ENCODE results near the gene NTM. TPM values are rescaled to one million over a fixed set of nuclear protein-coding genes. Genes with fewer than 3 reads are reported as not detected.
A peak's percentile ranks its signal among the peaks of the same experiment; 100 is the strongest.

Gene NTM
- total and polyA plus RNA-seq, 9 donors, result 8.5 to 37.1 (median 22.6) TPM

DNA sequence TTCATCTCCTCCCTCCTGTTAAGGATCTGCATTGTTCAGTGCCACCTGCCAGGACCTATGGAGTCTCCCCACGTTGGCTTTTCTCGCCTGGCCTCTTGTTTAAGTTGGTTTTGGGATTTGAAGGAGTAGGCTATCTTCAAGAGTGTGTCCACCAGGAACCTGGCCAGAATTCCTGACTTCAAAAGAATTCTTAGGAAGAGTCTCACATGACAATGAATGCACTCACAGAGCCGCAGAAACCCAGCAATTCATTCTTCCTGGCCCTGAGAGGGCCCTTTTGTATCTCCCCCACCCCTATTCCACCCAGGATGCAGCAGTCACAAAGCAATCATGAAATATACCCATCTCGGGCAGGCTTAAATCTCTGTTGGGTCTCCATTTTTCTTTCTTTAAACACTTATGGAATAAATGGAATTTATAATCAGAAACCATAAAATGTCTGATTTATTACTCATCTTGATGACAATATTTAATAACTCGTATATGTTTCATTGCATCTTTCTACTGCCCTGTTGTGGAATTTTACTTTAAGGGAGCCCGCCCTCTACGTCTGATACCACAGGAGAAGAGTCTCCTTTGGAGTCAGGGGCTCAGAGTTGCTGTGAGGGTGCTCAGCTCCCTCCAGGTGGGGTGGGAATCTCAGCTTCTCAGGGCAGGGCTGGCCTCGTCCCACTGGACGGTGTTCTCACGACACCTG lies 507.0 kb downstream of the NTM start:
- Histone ChIP-seq H3K27me3 (ENCODE audit: control insufficient read depth, insufficient read depth, low read length) (peaks cover 2% of the 10 kb centered on the region), H3K27ac (ENCODE audit: low read length) (no peak overlapping the region), H3K9me3 (replicated peaks; ENCODE audit: control insufficient read depth, low read depth, low read length) (no peaks in the 10 kb centered on the region), H3K4me3 (ENCODE audit: low read length) (no peak overlapping the region), H3K4me1 (ENCODE audit: control insufficient read depth, insufficient read depth, low read length) (no peaks in the 10 kb centered on the region), H3K36me3 (ENCODE audit: control insufficient read depth, insufficient read depth, low read length) (no peaks in the 10 kb centered on the region)
- no peak for DNase-seq
- WGBS (ENCODE audit: insufficient coverage), result 73% methylated on average over 8 of the region's 10 CpGs

- DNase-seq, result no peak
- no peaks in the 10 kb centered on the region for H3K9me3 ChIP-seq (replicated peaks; ENCODE audit: control insufficient read depth, low read depth, low read length)
- H3K27me3 ChIP-seq (ENCODE audit: control insufficient read depth, insufficient read depth, low read length), result peaks cover 2% of the 10 kb centered on the region
- no peak overlapping the region for H3K4me3 ChIP-seq (ENCODE audit: low read length)
- WGBS (ENCODE audit: insufficient coverage), result 53% methylated on average over 2 of the region's 3 CpGs
- no peaks in the 10 kb centered on the region for H3K36me3 ChIP-seq (ENCODE audit: control insufficient read depth, insufficient read depth, low read length)
- H3K27ac ChIP-seq (ENCODE audit: low read length), result no peak overlapping the region
- no peaks in the 10 kb centered on the region for H3K4me1 ChIP-seq (ENCODE audit: control insufficient read depth, insufficient read depth, low read length)
Measured at GRCh38 chr11:131880316-131880715, 509.9 kb downstream of the NTM start.

DNA sequence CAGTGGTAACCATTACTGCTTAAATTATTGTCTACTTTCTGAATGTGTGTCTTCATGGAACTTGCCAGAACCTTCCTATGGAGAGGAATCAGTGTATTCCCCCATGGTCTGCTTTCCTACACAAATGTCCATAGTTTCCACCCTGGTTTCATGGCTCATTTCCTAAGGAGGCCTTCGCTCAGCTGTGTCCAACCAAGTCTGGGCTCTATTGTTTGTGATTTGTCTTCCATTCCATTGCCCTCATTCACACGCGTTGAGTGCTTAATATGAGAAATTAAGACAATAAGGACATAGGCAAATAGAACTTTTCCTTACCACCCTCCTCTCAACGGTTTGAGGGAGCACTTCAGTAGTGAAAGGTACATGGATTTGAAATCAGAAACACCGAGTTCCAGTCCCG lies 510.6 kb downstream of the NTM start:
- Histone ChIP-seq H3K27ac (ENCODE audit: low read length) (no peak overlapping the region), H3K4me1 (ENCODE audit: control insufficient read depth, insufficient read depth, low read length) (no peaks in the 10 kb centered on the region), H3K9me3 (replicated peaks; ENCODE audit: control insufficient read depth, low read depth, low read length) (no peaks in the 10 kb centered on the region), H3K27me3 (ENCODE audit: control insufficient read depth, insufficient read depth, low read length) (peaks cover 2% of the 10 kb centered on the region), H3K4me3 (ENCODE audit: low read length) (no peak overlapping the region), H3K36me3 (ENCODE audit: control insufficient read depth, insufficient read depth, low read length) (no peaks in the 10 kb centered on the region)
- DNase-seq, result no peak
- WGBS (ENCODE audit: insufficient coverage), result 100% methylated on average over 1 of the region's 6 CpGs

DNA sequence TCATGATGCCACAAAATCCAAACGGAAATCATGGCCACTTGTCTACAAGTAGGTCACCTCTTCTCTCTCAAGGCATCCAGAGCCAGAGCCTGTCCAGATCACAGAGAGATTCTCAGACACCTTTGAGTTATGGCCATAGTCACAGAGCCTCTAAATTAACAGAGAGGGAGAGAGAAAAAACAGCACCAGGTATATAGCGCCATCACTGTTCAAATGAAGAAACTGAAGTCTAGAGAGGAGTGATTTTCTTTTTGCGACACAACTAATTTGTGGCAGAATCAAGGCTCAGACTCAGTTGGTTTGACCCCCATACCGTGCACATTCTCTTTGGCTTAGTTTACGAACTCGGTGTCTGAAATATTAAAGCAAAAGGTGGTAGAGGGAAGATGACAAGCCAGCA lies 512.9 kb downstream of the NTM start:
- H3K9me3 ChIP-seq (replicated peaks; ENCODE audit: control insufficient read depth, low read depth, low read length), result no peaks in the 10 kb centered on the region
- WGBS (ENCODE audit: insufficient coverage), result 100% methylated on average over 2 of the region's 6 CpGs
- no peak for DNase-seq
- H3K36me3 ChIP-seq (ENCODE audit: control insufficient read depth, insufficient read depth, low read length), result no peaks in the 10 kb centered on the region
- peaks cover 2% of the 10 kb centered on the region for H3K4me1 ChIP-seq (ENCODE audit: control insufficient read depth, insufficient read depth, low read length)
- no peak overlapping the region for H3K4me3 ChIP-seq (ENCODE audit: low read length)
- H3K27me3 ChIP-seq (ENCODE audit: control insufficient read depth, insufficient read depth, low read length), result peaks cover 2% of the 10 kb centered on the region
- no peak overlapping the region for H3K27ac ChIP-seq (ENCODE audit: low read length)

DNA sequence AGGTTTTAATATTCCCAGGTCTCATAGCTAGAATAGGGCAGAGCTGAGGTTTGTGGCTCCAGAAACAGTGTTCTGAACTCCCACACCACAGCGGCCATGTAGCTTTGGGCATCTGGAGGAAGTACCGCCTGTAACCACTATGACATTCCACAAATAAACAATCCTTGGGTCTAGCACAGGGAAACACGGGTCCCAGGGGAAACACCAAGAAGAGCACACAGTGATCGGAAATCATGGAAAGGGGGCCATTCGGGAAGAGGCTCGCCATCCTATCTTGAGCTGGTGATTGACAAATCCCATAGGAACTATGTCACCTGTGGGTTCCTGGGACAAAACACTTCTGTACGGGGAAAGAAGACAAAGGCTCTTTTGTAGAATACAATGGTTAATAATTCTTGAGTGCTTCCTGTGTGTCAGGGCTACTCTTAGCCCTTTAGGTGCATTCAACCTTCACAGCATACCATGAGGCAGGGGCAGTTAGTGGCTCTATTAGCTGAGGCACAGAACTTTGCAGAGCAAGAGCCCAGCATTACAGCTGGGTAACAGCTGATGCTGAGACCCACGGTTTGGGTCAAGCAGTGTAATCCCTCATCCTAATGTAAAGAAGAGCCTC lies 514.2 kb downstream of the NTM start:
- peaks cover 2% of the 10 kb centered on the region for H3K27me3 ChIP-seq (ENCODE audit: control insufficient read depth, insufficient read depth, low read length)
- WGBS (ENCODE audit: insufficient coverage), result 80% methylated on average over 7 of the region's 8 CpGs
- no peaks in the 10 kb centered on the region for H3K9me3 ChIP-seq (replicated peaks; ENCODE audit: control insufficient read depth, low read depth, low read length)
- H3K27ac ChIP-seq (ENCODE audit: low read length), result no peak overlapping the region
- DNase-seq, result no peak
- H3K36me3 ChIP-seq (ENCODE audit: control insufficient read depth, insufficient read depth, low read length), result no peaks in the 10 kb centered on the region
- H3K4me1 ChIP-seq (ENCODE audit: control insufficient read depth, insufficient read depth, low read length), result peaks cover 12% of the 10 kb centered on the region
- no peak overlapping the region for H3K4me3 ChIP-seq (ENCODE audit: low read length)

DNA sequence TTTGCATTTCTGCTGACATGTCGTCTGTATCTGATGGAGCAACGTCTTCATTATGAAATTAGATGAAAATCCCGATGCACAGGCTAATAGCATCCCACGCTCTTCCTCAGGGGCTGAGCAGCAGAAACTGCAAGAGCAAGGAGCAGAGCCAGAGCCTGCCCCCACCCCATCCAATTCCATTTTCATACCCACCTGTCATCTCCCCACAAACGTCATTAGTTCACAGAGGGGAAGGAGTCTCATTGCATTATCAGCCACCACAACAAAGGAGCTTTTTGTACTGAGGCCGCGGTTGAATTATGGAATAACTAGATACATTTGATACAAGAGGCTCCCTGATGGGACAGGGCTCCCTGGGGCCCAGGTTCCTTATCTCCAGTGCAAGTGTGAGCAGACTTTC lies 515.0 kb downstream of the NTM start:
- Histone ChIP-seq H3K27me3 (ENCODE audit: control insufficient read depth, insufficient read depth, low read length) (peaks cover 2% of the 10 kb centered on the region), H3K36me3 (ENCODE audit: control insufficient read depth, insufficient read depth, low read length) (no peaks in the 10 kb centered on the region), H3K4me1 (ENCODE audit: control insufficient read depth, insufficient read depth, low read length) (peaks cover 19% of the 10 kb centered on the region), H3K9me3 (replicated peaks; ENCODE audit: control insufficient read depth, low read depth, low read length) (no peaks in the 10 kb centered on the region), H3K4me3 (ENCODE audit: low read length) (no peak overlapping the region), H3K27ac (ENCODE audit: low read length) (no peak overlapping the region)
- no peak for DNase-seq
- WGBS (ENCODE audit: insufficient coverage), result 89% methylated on average over 3 of the region's 7 CpGs

GRCh38 chr11:131886201-131886600 lies 515.8 kb downstream of the NTM start:
- Histone ChIP-seq H3K4me3 (ENCODE audit: low read length) (no peak overlapping the region), H3K27ac (ENCODE audit: low read length) (no peak overlapping the region), H3K36me3 (ENCODE audit: control insufficient read depth, insufficient read depth, low read length) (no peaks in the 10 kb centered on the region), H3K4me1 (ENCODE audit: control insufficient read depth, insufficient read depth, low read length) (peaks cover 19% of the 10 kb centered on the region), H3K9me3 (replicated peaks; ENCODE audit: control insufficient read depth, low read depth, low read length) (no peaks in the 10 kb centered on the region), H3K27me3 (ENCODE audit: control insufficient read depth, insufficient read depth, low read length) (peaks cover 2% of the 10 kb centered on the region)
- no peak for DNase-seq
- WGBS (ENCODE audit: insufficient coverage), result 75% methylated on average over 1 of the region's 3 CpGs

DNA sequence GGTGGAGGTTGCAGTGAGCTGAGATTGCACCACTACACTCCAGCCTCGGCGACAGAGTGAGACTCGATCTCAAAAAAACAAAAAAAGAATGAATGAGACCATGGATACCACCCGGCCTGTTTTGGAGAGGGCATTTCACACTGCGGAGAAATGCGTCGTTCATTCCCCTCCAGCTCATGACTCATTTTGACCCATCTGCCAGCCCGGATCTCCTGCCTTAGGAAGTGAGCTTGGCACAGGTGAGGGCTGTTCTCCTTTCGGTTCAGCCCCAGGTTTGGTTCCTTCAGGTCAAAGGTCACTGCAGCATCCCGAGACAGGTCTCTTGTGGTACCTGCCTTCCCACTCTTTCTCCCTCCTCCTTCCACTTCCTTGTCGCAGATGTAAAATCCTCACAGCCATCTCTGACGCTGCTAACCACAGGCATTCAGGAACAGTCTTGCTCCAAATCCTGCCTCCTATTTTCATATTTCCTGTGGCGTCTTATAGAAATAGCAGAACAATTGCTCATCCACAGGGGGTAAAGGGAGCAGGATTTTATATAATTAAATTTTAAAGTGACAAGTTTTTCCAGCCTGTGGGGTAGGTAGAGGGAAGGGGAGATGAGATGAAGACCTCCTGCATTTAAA lies 517.9 kb downstream of the NTM start:
- no peak overlapping the region for H3K4me3 ChIP-seq (ENCODE audit: low read length)
- peaks cover 2% of the 10 kb centered on the region for H3K27me3 ChIP-seq (ENCODE audit: control insufficient read depth, insufficient read depth, low read length)
- DNase-seq, result peak; percentile 83
- H3K4me1 ChIP-seq (ENCODE audit: control insufficient read depth, insufficient read depth, low read length), result peaks cover 19% of the 10 kb centered on the region
- peak overlapping the region; percentile 69 for H3K27ac ChIP-seq (ENCODE audit: low read length)
- WGBS (ENCODE audit: insufficient coverage), result 59% methylated on average over 10 of the region's 13 CpGs
- no peaks in the 10 kb centered on the region for H3K9me3 ChIP-seq (replicated peaks; ENCODE audit: control insufficient read depth, low read depth, low read length)
- no peaks in the 10 kb centered on the region for H3K36me3 ChIP-seq (ENCODE audit: control insufficient read depth, insufficient read depth, low read length)

DNA sequence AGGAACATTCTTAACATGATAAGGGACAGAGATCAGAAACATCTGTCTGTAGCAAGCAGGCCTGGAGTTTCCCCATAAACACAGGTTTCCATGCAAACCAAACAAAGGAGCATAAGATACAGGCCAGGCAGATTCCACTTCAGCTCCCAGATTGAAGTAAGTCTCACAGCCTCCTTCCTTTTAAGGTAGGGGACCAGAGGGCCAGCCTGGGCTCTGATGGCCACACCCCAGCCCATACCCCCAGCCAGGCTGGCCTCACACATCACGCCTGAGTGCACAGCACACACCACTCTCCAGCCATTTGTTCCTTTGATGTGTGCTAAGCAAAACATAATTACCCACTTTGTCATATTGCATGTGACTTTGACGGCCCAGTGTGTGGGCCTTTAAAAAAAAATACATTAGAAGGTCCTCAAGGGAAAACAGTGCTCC lies 518.7 kb downstream of the NTM start:
- H3K4me1 ChIP-seq (ENCODE audit: control insufficient read depth, insufficient read depth, low read length), result peaks cover 19% of the 10 kb centered on the region
- H3K27ac ChIP-seq (ENCODE audit: low read length), result peak overlapping the region; percentile 70
- 33% methylated on average over 1 of the region's 2 CpGs for WGBS (ENCODE audit: insufficient coverage)

DNA sequence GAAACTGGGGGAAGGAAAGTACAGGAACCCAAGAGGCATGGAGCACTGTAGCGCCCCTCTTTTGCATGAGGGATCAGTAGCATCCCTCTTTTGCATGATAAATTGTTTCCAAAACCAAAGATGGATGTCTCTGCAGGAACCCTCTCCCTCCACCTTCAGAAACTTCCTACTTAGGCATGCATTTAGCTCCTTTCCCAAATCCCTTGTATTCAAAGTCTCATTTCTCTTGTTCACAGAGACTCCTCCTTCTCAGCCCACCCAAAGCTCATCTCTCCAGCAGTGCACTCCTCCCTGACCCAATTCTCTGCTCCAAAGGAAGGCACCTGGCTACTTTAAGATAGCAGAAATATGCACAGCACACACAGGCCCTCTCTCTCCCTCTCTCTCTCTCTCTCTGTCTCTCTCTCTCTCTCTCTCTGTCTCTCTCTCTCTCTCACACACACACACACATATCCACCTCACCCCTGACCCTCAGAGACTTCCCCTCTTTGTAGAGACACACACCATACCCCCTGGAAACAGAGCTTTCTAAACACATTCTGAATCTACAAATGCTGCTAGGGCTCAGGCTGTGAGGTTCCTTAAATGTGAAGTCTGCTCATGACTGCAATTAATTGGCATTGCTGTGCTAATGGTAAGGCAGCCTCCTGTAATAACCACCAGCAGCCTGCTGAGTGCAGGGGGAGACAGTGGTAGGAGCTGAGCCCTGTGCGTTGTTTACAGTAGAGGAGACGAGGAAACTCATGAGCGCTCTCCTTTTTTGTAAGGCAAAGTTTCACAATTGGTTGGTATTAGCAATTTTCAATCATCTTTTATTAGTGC lies 519.6 kb downstream of the NTM start:
- H3K27ac ChIP-seq (ENCODE audit: low read length), result peak overlapping the region; percentile 70
- no peaks in the 10 kb centered on the region for H3K9me3 ChIP-seq (replicated peaks; ENCODE audit: control insufficient read depth, low read depth, low read length)
- H3K27me3 ChIP-seq (ENCODE audit: control insufficient read depth, insufficient read depth, low read length), result peaks cover 2% of the 10 kb centered on the region
- no peak overlapping the region for H3K4me3 ChIP-seq (ENCODE audit: low read length)
- peaks cover 21% of the 10 kb centered on the region for H3K4me1 ChIP-seq (ENCODE audit: control insufficient read depth, insufficient read depth, low read length)
- no peaks in the 10 kb centered on the region for H3K36me3 ChIP-seq (ENCODE audit: control insufficient read depth, insufficient read depth, low read length)
- DNase-seq, result no peak
- 40% methylated on average over 1 of the region's 4 CpGs for WGBS (ENCODE audit: insufficient coverage)

More for the DNA sequence above, 518.7 kb downstream of the NTM start:
- peak; percentile 93 for DNase-seq
- H3K4me3 ChIP-seq (ENCODE audit: low read length), result no peak overlapping the region
- peaks cover 2% of the 10 kb centered on the region for H3K27me3 ChIP-seq (ENCODE audit: control insufficient read depth, insufficient read depth, low read length)
- no peaks in the 10 kb centered on the region for H3K9me3 ChIP-seq (replicated peaks; ENCODE audit: control insufficient read depth, low read depth, low read length)
- no peaks in the 10 kb centered on the region for H3K36me3 ChIP-seq (ENCODE audit: control insufficient read depth, insufficient read depth, low read length)

Measured in muscle of leg (tissue), 11 donors.